GM18502 (cell line): ENCODE results near the gene PIP4K2A.
"Not testable (repeated sequence)": the region's sequence is repeated elsewhere in the genome, so short reads cannot be mapped to it uniquely, and the experiment has no call there.

ENCODE experiments used
- ATAC-seq: cut with Tn5 transposase; IDR thresholded peaks from one replicate; pipeline ENCODE4 v1.9.1; 2021; ENCODE audit warnings: mild to moderate bottlenecking; ENCODE audit not compliant: unreplicated experiment, poor library complexity

Gene PIP4K2A

DNA sequence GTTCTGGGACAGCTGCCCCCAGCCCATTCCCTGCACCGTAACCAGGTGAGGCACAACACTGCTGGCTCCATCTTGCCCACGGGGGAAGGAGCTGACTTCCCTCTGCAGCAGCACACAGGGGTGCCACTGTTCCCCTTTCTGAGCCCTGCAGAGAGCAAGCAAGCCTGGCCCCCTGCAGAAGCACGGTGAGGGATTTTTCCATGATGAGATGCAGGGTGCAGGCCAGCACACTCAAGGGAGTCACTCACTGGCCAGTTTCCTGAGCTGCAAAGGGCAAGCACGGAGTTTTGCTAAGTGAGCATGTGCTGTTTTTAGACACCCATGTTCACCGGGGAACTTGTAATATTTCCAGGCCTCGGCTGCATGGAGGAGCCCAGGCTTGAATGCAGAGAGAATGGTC lies 176.6 kb downstream of the PIP4K2A start:
- no peak for ATAC-seq

DNA sequence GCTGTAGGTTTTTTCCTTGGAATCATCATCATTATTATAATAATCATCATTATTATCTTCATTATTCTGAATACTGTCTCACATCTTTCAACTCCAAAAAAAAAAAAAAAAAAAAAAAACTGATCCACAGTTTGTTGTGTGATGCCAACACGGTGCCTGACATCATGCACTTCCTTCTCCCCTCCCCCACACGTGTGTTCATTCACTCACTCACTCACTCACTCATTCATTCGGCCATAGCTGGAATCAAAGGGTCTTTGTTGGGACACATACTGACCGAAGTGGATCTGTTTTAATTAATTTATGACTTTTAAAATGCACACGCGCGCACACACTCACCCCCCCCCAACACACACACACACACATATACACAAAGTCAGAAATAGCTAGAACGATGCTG lies 177.8 kb downstream of the PIP4K2A start:
- ATAC-seq: no peak

DNA sequence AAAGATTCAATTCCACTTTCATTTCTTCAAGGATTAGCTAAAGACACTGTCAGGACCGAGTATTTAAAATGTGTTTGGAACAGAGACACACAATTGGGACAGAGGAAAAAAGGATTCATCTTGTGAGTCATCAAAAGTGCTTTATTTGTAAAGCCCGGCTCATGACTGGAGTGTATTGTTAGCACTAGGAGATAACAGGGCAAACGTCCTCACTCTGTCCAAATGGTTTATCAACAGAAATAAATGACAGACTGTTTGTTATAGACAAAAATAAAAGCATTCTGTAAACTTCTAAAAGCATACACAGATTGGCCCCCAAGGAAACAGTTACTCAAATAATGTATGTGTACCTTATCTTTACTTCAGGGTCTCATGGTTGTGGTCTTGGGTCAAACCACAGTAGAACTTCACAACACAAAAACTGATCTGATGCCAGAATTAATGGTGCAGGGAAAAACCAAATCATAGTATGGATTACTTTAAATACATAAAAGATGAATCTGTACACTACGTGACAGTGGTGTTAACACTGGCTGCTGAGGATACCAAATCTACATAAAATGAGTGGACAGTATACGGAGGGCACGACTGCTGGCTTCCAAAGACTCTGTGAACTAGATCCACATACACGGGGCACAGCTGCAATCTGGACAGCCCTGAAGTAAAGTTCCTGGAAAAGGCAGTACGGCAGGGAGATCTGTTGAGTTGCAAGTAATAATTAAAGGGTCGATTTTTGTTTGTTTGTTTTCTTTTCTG lies 179.4 kb downstream of the PIP4K2A start:
- no peak for ATAC-seq

DNA sequence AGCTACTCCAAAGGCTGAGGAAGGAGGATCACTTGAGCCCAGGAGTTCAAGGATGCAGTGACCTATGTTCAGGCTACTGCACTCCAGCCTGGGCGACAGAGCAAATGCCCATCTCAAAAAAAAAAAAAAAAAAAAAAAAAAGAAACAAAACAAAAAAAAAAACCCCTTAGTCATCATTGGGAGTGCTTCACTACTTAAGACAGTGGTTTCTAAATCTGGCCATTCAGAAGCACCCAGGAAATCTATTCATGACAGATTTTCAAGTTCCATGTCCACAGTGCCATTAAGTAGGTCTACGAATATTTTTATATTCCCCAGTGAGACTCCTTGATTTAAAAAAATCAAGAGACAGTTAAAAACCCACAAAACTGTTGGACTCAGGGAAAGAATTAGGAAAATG lies 182.9 kb downstream of the PIP4K2A start:
- ATAC-seq: no peak

DNA sequence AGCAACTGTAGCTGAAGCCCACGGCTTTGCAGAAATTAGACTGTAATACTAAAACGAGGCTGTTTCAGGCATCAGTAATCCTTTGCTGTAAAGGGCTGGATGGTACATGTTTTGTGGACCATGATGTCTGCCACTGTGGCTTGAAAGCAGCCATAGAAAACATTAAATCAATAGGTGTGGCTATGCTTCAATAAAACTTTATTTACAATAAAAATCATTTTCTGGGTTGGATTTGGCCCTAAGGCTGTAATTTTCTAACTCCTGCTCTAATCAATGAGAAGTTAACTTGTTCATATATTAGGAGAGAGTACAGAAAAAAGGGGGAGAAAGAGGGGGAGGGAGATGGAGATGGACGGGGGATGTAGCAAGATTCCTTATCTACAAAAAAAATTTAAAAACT lies 183.4 kb downstream of the PIP4K2A start:
- ATAC-seq: no peak

DNA sequence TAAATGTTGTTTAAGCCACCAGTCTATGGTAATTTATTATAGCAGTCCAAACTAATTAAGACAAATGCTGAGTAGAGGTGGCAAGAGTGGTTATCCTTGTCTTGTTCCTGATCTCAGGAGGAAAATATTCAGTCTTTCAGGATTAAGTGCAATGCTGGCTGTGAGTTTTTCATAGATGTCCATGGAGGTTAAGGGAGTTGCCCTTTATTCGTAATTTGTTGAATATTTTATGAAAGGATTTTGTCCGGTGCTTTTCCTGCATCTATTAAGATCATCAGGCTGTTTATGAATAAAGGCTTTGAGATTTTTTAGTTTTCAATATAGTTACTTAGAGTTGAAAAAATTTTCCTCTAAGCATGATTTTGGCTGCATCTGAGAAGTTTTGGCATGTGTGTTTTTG lies 186.9 kb downstream of the PIP4K2A start:
- ATAC-seq: no peak

DNA sequence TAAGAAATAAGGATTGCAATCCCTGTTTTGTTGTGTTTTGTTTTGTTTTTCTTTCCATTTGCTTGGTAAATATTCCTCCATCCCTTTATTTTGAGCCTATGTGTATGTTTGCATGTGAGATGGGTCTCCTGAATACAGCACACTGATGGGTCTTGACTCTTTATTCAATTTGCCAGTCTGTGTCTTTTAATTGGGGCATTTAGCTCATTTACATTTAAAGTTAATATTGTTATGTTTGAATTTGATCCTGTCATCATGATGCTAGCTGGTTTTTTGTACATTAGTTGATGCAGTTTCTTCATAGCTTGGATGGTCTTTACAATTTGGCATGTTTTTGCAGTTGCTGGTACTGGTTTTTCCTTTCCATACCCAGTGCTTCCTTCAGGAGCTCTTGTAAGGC lies 190.0 kb downstream of the PIP4K2A start:
- not testable (repeated sequence) for ATAC-seq

DNA sequence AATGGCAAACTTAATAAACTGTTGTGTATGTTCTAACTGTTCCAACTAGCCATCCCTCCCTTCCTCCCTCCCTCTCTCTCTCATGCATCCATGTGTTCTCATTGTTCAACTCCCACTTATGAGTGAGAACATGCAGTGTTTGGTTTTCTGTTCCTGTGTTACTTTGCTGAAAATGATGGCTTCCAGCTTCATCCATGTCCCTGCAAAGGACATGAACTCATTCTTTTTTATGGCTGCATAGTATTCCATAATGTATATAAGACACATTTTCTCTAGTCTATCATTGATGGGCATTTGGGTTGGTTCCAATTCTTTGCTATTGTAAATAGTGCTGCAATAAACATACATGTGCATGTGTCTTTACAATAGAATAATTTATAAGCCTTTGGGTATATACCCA lies 193.7 kb downstream of the PIP4K2A start:
- not testable (repeated sequence) for ATAC-seq

DNA sequence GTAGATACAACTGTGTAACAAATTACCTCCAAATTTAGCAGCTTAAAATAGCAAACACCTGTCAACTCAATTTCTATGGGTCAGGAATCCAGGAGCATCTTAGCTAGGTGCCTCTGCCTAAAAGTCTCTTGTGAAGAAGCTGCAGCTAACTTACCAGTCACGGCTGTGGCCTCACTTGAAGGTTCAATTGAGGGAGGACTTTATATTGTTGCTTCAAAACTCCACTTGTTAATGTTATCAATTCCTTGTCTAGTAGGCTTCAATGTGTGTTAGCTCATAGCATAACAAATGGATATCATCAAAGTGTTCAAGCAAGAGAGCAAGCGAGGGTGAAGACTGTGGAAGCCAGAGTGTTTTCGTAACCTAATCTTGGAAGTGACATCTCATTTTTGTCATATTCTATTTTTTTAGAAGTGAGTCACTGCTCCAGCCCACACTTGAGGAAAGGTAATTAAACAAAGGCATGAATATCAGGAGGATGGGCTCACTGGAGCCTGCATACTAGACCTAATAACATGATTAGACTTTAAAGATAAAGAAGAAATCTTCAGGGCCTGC lies 196.1 kb downstream of the PIP4K2A start:
- ATAC-seq: no peak

DNA sequence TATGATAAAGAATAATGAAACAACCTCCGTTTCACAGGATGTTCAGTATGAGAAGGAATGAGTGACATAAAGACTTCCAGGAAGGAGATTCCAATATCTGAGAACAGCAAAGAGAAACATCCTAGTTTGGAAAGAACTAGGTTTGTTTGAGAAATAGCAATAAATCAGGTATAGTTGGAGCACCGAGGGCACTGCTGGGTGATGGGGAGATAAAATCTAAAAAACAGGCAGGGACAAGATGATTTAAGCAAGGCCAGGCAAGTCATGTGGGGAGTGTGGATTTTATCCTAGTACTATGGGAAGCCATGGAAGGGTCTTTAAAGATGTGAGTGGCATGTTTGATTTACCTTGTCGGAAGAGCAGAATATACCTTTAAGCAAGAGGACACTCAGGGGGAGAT lies 199.4 kb downstream of the PIP4K2A start:
- no peak for ATAC-seq

DNA sequence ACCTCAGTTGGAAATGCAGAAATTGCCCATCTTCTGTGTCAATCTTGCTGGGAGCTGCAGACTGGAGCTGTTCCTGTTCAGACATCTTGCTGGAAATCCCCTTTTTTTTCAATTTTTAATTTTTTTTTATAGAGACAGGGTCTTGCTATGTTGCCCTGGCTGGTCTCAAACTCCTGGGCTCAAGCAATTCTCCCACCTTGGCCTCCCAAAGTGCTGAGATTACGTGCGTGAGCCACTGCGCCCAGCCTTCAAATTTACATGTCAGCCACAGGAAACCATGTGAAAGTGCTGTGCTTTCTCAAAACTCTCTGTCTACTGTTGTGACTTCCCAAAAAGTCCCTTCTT lies 200.0 kb downstream of the PIP4K2A start:
- not testable (repeated sequence) for ATAC-seq

DNA sequence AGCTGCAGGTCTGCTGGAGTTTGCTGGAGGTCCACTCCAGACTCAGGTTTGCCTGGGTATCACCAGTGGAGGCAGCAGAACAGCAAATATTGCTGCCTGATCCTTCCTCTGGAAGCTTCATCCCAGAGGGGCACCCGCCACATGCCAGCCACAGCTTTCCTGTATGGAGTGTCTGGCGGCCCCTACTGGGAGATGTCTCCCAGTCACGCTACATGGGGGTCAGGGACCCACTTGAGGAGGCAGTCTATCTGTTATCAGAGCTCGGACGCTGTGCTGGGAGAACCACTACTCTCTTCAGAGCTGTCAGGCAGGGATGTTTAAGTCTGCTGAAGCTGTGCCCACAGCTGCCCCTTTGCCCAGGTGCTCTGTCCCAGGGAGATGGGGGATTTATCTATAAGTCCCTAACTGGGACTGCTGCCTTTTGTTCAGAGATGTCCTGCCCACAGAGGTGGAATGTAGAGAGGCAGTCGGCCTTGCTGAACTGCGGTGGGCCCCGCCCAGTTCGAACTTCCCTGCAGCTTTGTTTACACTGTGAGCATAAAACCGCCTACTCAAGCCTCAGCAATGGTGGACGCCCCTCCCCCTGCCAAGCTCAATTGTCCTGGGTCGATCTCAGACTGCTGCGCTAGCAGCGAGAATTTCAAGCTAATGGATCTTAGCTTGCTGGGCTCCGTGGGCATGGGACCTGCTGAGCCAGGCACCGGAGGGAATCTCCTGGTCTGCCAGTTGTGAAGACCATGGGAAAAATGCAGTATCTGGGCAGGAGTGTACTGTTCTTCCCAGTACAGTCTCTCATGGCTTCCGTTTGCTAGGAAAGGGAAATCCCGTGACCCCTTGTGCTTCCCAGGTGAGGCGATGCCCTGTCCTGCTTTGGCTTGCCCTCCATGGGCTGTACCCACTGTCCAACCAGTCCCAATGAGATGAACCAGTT lies 200.6 kb downstream of the PIP4K2A start:
- not testable (repeated sequence) for ATAC-seq

DNA sequence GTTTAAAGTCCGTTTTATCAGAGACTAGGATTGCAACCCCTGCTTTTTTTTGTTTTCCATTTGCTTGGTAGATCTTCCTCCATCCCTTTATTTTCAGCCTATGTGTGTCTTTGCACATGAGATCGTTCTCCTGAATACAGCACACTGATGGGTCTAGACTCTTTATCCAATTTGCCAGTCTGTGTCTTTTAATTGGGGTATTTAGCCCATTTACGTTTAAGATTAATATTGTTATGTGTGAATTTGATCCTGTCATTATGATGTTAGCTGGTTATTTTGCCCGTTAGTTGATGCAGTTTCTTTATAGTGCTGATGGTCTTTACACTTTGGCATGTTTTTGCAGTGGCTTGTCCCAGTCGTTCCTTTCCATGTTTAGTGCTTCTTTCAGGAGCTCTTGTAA lies 202.4 kb downstream of the PIP4K2A start:
- ATAC-seq: not testable (repeated sequence)

DNA sequence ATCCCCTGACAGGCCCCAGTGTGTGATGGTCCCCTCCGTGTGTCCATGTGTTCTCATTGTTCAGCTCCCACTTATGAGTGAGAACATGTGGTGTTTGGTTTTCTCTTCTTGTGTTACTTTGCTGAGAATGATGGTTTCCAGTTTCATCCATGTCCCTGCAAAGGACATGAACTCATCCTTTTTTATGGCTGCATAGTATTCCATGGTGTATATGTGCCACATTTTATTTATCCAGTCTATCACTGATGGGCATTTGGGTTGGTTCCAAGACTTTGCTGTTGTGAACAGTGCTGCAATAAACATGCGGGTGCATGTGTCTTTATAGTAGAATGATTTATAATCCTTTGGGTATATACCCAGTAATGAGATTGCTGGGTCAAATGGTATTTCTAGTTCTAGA lies 206.2 kb downstream of the PIP4K2A start:
- ATAC-seq: not testable (repeated sequence)

DNA sequence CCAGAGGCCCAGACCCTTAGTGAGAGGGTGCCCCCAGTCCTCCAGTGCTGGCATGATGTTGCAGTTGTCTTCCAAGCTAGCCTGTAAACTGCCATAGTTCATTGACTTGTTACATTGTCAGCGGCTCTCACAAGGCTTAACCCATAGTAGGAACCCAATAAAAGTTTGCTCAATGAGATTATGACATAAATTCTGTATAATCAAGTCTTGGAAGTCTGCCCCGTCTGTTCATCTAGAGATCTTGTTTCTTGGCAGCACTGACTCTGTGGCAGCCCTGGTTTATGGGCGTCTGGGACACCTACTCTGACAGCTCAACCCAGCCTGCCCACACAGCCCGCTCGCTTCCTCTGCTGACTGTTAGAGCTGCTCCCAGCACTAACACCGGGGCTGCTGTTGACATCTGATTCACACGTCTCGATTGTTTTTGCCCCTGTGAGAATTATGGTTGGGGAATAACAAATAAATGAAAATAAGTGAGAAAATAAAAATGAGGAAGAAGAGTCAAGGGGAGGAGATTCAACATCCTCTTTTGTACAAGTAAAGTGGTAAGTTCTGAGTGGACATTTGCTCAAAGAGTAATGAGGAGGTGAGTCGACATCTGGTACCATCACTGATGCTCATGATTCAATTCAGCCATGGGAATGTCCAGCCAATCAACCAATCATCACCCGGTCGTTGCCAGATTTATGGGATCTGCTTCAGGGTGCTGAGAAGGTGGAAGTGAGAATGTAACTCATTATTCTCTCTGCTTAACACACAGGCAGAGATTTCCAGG lies 208.3 kb downstream of the PIP4K2A start:
- ATAC-seq: peak; percentile 70

DNA sequence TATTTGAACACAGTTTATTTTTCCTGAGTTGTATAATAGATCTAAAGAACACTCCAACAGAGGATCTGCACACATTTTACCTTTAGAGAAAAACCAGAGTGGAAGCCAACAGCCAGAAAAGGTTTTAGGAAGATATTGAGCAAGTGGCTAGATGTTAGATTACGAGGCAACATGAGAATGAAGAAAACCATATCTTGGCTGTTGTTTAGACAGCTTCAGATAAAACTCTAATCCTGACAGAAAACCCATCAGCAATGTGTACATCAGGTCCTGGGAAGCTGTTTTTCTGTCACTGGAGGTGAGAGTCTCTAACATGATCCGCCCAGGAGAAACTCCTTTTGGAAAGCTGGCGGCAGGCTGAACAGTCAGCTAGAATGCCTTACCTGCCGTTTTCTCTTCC lies 209.6 kb downstream of the PIP4K2A start:
- no peak for ATAC-seq

DNA sequence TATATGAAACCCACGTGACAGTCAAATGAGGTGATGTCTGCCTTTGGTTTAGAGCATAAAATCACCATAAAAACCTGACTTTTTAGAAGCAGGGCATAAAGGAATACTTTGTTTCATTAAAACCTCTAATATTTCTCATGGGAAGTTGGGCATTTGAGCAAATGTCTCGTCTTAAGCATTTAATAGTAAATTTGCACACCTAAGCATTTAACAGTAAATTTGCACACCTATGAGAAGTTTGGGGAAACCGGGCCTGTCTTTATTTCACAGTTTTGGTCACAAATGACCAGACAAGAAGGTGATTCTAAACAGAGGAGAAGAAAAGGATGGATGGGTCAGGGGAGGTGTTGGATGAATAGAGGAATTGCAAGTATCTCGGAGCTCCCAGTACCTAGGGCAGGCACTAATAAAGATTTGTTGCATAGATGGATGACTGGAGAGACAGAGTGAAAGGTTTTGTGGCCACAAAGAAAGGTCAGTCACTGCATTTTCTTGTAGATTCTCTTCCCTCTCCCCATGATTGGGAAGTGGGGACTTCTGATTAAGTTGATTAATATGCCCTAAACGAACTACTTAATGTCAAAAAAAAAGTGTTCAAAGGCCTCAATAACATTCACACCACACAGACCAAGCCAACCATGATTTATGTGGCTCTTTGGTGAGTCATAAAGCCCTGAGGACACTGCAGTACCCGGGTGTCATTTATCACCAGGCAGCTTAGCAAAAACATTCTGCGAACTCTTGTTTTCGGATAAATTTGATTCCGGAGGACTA lies 210.9 kb downstream of the PIP4K2A start:
- no peak for ATAC-seq

DNA sequence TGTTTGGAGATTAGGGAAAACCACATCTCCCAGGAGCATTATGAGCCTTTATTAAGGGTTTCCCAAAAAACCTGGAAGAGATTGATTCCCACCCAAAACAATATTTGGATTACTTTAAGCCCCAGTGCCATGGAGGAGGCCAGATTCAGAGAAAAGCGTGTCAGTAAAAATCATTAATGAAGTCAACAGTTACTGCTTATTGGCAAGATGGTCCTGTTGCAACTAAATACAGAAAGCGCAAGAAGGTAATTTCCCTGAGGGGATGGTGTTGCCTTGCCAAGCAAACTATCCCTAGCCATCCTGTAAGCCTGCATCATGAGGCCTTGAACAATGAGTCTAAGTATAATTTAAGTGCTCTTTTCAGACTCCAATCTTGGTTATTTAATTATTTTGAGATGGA lies 212.5 kb downstream of the PIP4K2A start:
- no peak for ATAC-seq

DNA sequence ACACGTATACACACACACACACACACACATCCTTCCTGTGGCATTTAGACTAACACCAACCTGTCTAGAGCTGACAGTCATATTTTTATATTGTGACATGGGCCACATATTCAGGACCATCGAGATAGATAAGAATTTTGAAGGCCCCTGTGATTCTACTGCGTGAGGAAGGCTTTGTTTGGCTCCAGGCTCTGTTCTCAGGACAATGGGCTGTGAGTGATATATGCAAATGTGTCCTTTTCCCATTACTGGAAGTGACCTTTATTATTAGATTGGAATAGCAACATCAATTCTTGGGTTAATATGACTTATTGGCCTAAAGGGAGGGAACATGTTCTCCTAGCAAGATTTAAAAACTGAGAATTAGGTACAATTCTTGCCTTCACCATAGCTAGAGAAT lies 213.0 kb downstream of the PIP4K2A start:
- no peak for ATAC-seq
